H54 (cell line): ENCODE results near the gene THTPA.

Source experiments
- DNase-seq: peaks from one replicate; pipeline ENCODE4 v3.0.0; 2011; ENCODE audit warnings: low spot score, mixed read lengths; ENCODE audit not compliant: insufficient read length
- FAIRE-seq: peaks from 3 replicates; lab custom pipeline; 2011; peaks lifted over from hg19 to GRCh38; lab: Jason Lieb, UNC
- POLR2A ChIP-seq: IDR thresholded peaks from 2 replicates; pipeline ENCODE4 v1.6.1; 2011; ENCODE audit warnings: low read depth, mild to moderate bottlenecking, low read length

THTPA gene

GRCh38 chr14:23551266-23552028, 4.6 kb upstream of the THTPA start, which contains the start of gene ZFHX2:
Gene ZFHX2, minus strand, starts transcription at chr14:23551765. Its CDS starts 16,440 bp downstream, at chr14:23535325.
- DNase-seq (peak; percentile 78), FAIRE-seq (no peak)
- no peak for TF ChIP-seq POLR2A

GRCh38 chr14:23555533-23555881, 564 bp upstream of the THTPA start:
- DNase-seq: no peak
- FAIRE-seq: no peak
- no peak for TF ChIP-seq POLR2A

GRCh38 chr14:23556700-23557440, 799 bp downstream of the THTPA start:
- FAIRE-seq (no peak), DNase-seq (no peak)
- no peak for TF ChIP-seq POLR2A

GRCh38 chr14:23557521-23557920, 1.4 kb downstream of the THTPA start:
- FAIRE-seq (no peak), DNase-seq (no peak)
- no peak for TF ChIP-seq POLR2A

- no peak for FAIRE-seq
Observed at GRCh38 chr14:23557946-23558345, 1.9 kb downstream of the THTPA start.

DNA sequence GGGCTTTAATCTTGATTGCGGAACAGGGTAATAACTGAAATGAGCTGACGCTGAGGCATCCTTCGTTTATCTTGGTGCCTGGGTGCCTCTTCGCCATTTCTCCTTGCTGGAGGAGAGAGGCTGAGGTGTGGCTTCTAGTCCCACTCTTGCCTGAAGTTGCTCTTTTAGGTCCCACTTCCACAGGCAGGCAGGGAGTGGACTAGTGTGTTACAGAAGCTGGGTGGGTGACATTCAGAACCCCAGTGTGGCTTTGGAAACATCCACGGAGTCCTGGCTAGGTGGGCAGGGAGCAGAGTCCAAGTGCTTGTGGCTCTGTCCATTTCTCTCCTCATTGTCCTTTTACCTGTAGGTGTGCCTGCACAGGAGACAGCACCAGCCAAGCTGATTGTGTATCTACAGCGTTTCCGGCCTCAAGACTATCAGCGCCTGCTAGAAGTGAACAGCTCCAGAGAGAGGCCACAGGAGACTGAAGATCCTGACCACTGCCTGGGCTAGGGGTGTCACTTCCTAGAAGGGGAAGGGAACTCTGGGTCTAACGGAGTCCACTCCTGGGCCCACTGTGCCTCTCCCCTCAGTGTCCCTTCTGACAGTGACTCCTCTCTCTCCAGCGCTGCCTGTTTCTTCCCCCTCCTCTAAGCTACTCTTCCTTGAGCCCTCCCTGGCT, 2.4 kb downstream of the THTPA start:
- no peak for TF ChIP-seq POLR2A
- FAIRE-seq (no peak), DNase-seq (no peak)

More at GRCh38 chr14:23557946-23558345, 1.9 kb downstream of the THTPA start:
- no peak for DNase-seq
- TF ChIP-seq POLR2A: no peak

GRCh38 chr14:23559010-23559925, 3.2 kb downstream of the THTPA start:
- no peak for TF ChIP-seq POLR2A
- FAIRE-seq (no peak), DNase-seq (no peak)

GRCh38 chr14:23559926-23560520, 4.0 kb downstream of the THTPA start:
- FAIRE-seq (no peak), DNase-seq (no peak)
- TF ChIP-seq POLR2A: no peak

DNA sequence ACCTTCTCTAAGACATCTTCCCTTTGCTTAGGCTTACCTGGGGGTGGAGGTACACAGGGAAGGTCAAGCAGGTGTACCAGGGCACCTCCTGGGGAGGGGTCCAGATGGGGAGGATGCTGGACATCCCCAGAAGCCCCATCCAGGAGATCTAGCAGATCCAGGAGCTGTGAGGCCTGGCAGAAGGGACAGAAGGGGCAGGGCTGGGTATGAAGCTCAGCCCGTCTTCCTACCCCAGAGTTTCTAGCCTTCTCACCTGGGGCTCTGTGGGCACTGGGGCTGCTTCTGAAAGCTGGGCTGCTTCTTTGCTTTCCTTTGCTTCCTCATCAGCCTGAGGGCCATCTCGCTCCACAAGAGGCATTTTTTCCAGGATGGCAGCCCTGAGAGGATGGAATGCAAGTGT, 5.2 kb downstream of the THTPA start:
- no peak for TF ChIP-seq POLR2A
- FAIRE-seq (no peak), DNase-seq (no peak)

DNA sequence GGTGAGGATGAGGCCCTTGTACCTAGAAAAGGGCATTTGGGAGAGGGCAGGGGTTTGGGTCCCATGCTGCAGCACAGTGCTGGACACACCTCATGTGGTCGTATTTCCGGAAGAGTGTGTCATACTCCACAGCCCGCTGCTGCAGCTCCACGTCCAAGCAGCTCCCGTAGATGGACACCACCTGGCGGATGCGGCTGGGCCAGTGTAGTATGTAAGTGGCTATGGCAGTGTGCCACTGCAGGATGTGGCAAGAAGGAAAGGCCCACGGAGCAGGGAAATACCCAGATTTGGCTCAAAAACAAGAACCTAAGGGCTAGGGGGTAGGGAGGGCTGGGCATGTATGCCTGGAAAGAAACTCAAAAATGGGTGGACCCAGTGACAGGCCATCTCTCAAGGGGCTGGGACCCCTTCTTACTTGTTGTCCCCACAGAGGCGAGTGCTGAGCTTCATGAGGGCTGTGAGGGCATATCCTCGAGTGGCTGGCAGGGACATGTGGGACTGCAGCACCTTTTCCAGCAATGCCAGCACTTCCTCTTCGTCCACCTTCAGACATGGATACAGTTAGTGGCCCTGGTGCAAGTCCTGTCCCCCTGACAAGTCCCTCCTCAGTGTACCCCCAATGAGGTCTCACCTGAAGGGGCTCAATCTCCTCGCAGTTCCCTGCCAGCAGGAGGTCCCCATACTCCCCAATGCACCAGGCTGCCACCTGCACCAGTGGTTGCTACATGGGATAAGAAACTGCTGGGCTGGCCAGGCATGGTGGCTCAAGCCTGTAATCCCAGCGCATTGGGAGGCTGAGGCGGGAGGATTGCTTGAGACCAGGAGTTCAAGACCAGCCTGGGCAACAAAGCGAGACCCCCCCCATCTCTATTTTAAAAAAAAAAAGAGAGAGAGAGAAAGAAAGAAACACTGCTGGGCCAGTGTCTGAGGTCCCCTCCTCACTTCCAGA, 6.1 kb downstream of the THTPA start:
- DNase-seq (no peak), FAIRE-seq (no peak)
- TF ChIP-seq POLR2A: no peak

- TF ChIP-seq POLR2A: no peak
- FAIRE-seq: no peak
- DNase-seq: no peak
Observed at GRCh38 chr14:23562822-23563472, 6.9 kb downstream of the THTPA start.

- no peak for TF ChIP-seq POLR2A
- DNase-seq (no peak), FAIRE-seq (no peak)
Observed at GRCh38 chr14:23563473-23564180, 7.6 kb downstream of the THTPA start.
